ENCODE measurements around the gene TBC1D22A.

DNA sequence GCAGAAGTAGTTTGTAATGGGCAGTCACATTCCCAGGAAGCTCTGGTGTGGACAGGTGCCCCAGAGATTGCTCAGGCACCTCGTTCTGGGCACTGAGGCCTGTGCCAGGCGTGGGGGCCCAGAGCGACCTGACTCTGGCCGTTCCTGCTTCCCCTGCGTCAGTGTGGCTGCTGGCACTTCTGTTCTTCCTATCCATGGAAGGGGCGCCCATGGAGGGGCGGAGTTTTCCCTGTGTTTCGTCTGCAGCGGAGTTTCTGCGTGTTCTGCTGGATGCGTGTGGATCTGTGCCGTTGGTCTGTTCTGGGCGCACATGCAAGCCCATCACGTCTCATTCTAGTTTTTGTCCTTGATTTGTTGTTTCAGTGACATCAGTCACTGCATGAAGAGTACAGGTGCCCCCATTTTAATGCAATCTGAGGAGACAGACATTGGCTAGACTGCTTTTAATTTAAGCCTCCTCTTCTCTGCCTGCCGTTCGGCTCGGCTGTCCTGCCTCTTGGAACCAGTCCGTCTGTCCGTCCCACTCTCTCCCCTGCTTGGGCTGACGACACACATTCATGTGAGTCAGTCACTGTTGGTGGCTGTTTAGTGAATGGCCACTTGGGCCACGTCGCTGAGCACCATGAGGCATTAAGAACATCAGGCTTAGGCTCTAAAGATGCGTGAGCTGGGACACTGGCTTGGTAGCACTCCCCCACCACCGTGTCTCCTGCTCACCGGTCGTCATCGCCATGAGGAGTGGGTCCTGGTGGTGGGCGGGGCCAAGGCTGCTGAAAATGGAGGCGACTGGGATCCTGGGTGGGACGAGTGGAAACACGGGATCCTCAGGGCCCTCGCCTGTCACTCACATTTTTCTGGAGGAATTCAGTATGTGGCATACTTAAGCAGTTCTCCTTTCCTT, 255.8 kb downstream of the TBC1D22A start:
- no peak for TF ChIP-seq EZH2 (IDR thresholded peaks at IDR 0.05; ENCODE audit: borderline replicate concordance, low read depth, low read length, severe bottlenecking)
- TF ChIP-seq, protein P1, sequence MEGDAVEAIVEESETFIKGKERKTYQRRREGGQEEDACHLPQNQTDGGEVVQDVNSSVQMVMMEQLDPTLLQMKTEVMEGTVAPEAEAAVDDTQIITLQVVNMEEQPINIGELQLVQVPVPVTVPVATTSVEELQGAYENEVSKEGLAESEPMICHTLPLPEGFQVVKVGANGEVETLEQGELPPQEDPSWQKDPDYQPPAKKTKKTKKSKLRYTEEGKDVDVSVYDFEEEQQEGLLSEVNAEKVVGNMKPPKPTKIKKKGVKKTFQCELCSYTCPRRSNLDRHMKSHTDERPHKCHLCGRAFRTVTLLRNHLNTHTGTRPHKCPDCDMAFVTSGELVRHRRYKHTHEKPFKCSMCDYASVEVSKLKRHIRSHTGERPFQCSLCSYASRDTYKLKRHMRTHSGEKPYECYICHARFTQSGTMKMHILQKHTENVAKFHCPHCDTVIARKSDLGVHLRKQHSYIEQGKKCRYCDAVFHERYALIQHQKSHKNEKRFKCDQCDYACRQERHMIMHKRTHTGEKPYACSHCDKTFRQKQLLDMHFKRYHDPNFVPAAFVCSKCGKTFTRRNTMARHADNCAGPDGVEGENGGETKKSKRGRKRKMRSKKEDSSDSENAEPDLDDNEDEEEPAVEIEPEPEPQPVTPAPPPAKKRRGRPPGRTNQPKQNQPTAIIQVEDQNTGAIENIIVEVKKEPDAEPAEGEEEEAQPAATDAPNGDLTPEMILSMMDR (IDR thresholded peaks at IDR 0.05; ENCODE audit: extremely low read depth in 1 of 2, insufficient read depth in 1 of 2, low read depth in 1 of 2, low read length in 2 of 2): no peak
- TF ChIP-seq POLR2A (IDR thresholded peaks at IDR 0.05; ENCODE audit: low read depth, low read length): no peak
- TF ChIP-seq POLR2AphosphoS5 (IDR thresholded peaks at IDR 0.05; ENCODE audit: insufficient read depth, low read depth, low read length): no peak
- TF ChIP-seq, protein P2, sequence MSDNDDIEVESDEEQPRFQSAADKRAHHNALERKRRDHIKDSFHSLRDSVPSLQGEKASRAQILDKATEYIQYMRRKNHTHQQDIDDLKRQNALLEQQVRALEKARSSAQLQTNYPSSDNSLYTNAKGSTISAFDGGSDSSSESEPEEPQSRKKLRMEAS (IDR thresholded peaks at IDR 0.05; ENCODE audit: insufficient read depth, insufficient read length): no peak
- TF ChIP-seq MYC (IDR thresholded peaks at IDR 0.05; ENCODE audit: low read depth, low read length): no peak
- no peak for TF ChIP-seq GATA2 (IDR thresholded peaks at IDR 0.05; ENCODE audit: insufficient read depth, insufficient read length, low read depth, low read length)
